GM12874 (cell line): ENCODE measurements around the gene MFSD6.

Experiments
- TF ChIP-seq, protein P1 (sequence below): IDR thresholded peaks from 2 replicates; pipeline ENCODE4 v1.5.1; 2011; ENCODE audit warnings: low read depth, mild to moderate bottlenecking, control low read depth, low read length, moderate library complexity; ENCODE audit not compliant: insufficient read depth

The MFSD6 gene

DNA sequence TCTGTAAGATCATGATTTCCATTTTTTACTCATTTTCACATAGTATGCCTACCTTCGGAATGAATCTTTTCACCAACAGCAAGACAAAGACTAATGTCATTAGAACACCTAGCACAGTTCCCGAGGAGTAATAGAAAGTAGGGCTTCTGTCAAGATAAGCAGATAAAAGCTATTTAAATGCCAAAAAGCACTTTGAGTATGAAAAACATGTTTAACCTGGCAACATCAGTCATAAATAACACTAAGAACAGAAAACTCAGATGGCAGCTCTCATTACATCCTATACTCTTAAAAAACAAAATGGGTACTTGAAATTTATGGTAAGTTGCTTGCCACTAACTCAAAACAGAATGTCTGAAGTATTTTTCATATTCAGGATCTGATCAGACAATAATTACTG is 109.3 kb downstream of the MFSD6 start:
- TF ChIP-seq, protein P1, sequence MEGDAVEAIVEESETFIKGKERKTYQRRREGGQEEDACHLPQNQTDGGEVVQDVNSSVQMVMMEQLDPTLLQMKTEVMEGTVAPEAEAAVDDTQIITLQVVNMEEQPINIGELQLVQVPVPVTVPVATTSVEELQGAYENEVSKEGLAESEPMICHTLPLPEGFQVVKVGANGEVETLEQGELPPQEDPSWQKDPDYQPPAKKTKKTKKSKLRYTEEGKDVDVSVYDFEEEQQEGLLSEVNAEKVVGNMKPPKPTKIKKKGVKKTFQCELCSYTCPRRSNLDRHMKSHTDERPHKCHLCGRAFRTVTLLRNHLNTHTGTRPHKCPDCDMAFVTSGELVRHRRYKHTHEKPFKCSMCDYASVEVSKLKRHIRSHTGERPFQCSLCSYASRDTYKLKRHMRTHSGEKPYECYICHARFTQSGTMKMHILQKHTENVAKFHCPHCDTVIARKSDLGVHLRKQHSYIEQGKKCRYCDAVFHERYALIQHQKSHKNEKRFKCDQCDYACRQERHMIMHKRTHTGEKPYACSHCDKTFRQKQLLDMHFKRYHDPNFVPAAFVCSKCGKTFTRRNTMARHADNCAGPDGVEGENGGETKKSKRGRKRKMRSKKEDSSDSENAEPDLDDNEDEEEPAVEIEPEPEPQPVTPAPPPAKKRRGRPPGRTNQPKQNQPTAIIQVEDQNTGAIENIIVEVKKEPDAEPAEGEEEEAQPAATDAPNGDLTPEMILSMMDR = no peak

DNA sequence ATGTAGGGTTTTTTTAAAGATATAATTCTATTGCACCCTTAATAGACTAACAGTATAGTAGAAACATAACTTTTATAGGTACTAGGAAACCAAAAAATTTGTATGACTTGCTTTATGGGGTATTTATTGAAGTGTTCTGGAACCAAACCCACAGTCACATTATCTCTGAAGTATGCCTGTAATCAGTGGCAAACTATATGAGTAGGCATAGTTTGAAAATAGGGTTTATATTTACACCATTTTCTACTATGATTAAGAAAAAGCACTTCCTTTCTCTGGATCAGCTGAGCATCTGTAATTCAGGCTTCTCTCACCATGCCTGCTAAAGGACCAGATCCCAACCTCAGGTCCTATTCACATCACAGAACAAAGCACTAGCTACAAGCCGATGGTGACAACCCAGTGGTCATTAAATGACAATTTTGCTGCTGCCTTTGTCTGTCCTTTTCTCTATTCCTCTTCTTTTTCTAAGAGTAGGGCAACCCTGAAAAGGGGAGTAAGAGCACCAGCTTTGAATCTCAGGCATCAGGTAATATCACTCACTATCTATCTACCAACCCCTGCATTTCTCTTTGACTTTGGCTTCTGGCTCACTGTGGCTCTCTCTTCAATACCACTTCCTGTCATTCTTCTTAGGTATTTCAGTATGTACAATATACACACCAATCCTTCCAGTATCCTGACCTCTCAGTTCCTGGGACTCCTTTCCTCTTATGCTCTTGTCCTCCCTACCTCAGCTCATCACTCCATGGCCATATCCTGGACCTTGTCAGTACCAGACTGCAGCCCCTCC is 112.0 kb downstream of the MFSD6 start:
- TF ChIP-seq, protein P1 = no peak

DNA sequence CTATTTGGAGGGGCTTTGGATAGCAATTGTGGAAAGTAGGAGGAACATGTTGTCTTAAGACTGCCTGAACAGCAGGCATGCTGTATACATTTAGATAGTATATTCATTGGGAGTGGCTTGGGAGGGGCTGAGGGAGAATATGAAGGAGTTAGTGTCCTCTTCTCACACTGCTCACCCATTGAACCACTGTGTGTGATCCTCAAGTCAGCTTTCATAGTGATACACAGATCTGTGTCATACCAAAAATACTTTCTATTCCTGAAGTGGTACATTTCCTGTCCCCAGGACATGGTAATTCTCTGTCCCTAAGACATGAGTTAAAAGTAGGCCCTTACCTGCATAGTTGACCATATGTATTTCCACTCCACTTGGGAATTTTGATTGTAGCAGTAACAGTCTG is 116.8 kb downstream of the MFSD6 start:
- TF ChIP-seq, protein P1 = no peak

DNA sequence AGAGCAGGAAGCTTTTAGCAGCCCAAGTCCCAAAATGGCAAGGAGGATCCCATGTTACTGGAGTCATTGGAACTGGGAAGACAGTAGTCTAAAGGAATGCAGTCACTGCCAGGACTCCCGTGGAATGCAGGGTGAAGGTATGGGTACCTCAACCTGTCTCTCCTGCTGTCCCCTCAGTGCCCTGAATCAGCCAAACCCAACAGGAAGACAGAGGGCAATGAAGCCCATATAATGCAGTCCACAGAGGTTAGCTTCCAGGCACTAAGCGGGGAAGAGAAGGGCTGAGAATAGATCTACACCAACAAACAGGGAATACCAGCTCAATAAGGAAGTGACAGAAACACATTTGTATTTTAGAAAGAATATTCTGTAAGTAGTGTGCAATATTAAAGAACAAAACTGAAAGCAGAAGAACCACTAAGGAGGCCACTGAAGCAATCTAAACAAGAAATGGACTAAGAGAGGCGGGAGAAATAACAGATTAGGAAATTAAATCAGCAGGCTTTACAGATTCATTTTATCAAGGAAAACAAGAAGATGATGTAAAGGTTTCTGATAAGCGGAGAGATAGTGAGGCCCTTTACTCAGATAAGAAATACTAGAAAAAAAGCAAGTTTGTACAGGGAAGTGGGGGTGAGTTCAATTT is 118.1 kb downstream of the MFSD6 start:
- TF ChIP-seq, protein P1 = no peak

DNA sequence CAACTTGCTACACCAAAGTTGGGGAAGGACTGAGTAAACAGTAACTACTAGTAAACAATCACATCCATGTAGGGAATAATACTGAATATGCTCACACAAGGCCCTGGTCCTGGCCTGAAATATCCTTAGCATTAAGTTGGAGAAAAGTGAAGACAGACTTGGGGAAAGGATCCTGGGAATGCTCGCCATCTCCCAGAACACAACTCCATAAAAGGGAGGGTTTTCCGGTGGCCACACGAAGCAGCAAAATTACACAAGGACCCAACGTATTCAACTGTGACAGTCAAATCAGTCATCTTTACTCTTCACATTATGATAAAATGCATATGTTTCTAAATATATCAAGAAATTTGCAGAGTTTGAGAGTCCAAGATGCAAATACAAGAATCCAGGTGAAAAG is 119.1 kb downstream of the MFSD6 start:
- TF ChIP-seq, protein P1 = no peak

DNA sequence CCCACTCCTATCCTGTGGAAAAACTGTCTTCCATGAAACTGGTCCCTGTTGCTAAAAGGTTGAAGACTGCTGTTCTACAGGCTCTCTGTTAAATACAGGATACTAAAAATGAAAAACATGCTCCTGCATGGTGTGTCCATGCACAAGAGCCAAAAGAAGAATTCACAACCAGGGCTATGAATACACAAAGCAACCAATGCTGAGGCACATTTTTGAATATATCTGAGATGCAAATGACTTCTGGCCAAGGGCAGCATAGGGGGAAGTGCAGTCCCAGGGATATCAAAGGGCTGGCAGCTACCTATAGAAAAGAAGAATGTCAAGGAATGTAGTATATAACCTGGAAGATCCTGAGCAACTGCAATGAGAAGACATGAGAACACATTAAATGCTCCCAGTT is 119.8 kb downstream of the MFSD6 start:
- TF ChIP-seq, protein P1 = no peak

DNA sequence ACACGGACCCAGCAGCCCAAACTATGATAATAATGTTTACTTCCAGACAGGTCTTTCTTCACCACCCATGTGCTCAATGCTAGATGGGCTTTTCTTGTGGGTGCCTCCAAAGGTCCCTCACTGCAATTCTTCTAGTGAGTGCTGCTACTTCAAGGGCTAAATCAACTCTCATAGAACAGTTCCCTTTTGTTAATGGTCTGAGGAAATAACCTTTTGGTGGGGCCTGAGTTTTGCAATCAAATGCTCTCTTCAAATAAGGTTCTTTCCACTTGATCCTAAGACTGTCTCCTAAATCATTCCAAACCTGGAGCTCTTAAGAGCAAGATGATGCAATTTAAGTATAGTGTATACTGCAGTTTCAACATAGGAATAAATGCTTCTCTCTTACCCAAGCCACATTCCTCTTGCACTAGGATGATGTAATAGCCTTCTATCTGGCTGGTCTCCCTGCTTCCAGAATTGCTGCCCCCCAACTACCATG is 120.4 kb downstream of the MFSD6 start:
- TF ChIP-seq, protein P1 = no peak
